ENCODE data around the gene JAK1. TPM values are rescaled to one million over a fixed set of nuclear protein-coding genes. Genes with fewer than 3 reads are reported as not detected.

JAK1 gene
- polyA plus RNA-seq, 10 donors = 54.9 to 71.5 (median 67.3) TPM

GRCh38 chr1:64790832-64791487 lies 175.4 kb downstream of the JAK1 start:
- no peak for DNase-seq

Other genes with a start within 250 kb of the JAK1 start
- gene RAVER2, start 221.5 kb downstream of the JAK1 start, polyA plus RNA-seq (ENCODE audit: insufficient read length in 10 of 10) = 10 to 100 TPM; 17.0 to 26.2 (median 20.2) TPM
- 10 to 100 TPM in 4 of 10 donors, 1 to 10 TPM in 6; 8.2 to 14.1 (median 9.3) TPM for gene AK4, start 181.7 kb upstream of the JAK1 start, polyA plus RNA-seq (ENCODE audit: insufficient read length in 10 of 10)

Measured in muscle of back (tissue), 11 donors.